Measurements from ENCODE around the gene RPL4. TPM values are rescaled to one million over a fixed set of nuclear protein-coding genes. Genes with fewer than 3 reads are reported as not detected.
A peak's percentile ranks its signal among the peaks of the same experiment; 100 is the strongest.

The RPL4 gene
- total and polyA plus RNA-seq, 4 donors, result 323 to 1,638 (median 1,440) TPM

DNA sequence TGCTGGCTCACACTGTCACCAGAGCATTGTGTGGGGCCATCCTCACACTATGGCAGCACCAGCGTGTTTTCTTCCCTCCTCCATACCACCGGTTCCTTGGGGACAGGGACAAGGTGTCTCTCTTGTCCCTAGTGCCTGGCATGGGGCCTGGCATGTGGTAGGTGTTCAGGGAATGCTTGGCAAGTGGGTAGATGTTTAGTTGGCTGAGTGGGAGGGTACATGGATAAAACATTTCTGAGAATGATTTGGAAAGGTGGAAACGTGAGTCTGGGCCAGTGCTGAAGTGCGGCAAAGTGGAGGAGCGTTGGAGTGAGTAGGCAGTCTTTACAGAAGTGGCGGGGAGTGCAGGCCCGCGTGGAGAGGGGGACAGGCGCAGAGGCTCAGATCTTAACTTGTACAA is 22.1 kb downstream of the RPL4 start:
- H3K27ac ChIP-seq (ENCODE audit: low read depth in 1 of 2, low read length in 2 of 2), result peak overlapping the region; percentile 65 to 75
- H3K9ac ChIP-seq (ENCODE audit: low read depth in 1 of 2, low read length in 2 of 2), result no peak overlapping the region
- 52% methylated on average over 9 of the region's 9 CpGs for WGBS
- H3K9me3 ChIP-seq (ENCODE audit: control insufficient read depth in 4 of 4, low read length in 3 of 4), result no peaks in the 10 kb centered on the region
- DNase-seq (ENCODE audit: low spot score), result no peak
- H3K27me3 ChIP-seq (ENCODE audit: control insufficient read depth in 4 of 4, insufficient read depth in 4 of 4, low read length in 3 of 4), result no peaks in the 10 kb centered on the region
- no peak overlapping the region for H3K4me3 ChIP-seq (ENCODE audit: low read depth in 1 of 3, low read length in 3 of 3)
- peaks cover 0 to 4% (median 2%) of the 10 kb centered on the region in 4 donors for H3K36me3 ChIP-seq (ENCODE audit: control insufficient read depth in 4 of 4, insufficient read depth in 3 of 4, low read depth in 1 of 4, low read length in 3 of 4)
- H3K4me1 ChIP-seq (ENCODE audit: control insufficient read depth in 4 of 4, insufficient read depth in 4 of 4, low read length in 3 of 4), result peaks cover 7 to 59% (median 50%) of the 10 kb centered on the region in 4 donors
- TF ChIP-seq YY1 (IDR thresholded peaks at IDR 0.05) (no peak), TAF1 (conservative IDR thresholded peaks at IDR 0.05) (no peak), RAD21 (IDR thresholded peaks at IDR 0.05) (no peak), GABPA (IDR thresholded peaks at IDR 0.05 in 1 of 2, conservative IDR thresholded peaks at IDR 0.05 in 1 of 2) (no peak)

DNA sequence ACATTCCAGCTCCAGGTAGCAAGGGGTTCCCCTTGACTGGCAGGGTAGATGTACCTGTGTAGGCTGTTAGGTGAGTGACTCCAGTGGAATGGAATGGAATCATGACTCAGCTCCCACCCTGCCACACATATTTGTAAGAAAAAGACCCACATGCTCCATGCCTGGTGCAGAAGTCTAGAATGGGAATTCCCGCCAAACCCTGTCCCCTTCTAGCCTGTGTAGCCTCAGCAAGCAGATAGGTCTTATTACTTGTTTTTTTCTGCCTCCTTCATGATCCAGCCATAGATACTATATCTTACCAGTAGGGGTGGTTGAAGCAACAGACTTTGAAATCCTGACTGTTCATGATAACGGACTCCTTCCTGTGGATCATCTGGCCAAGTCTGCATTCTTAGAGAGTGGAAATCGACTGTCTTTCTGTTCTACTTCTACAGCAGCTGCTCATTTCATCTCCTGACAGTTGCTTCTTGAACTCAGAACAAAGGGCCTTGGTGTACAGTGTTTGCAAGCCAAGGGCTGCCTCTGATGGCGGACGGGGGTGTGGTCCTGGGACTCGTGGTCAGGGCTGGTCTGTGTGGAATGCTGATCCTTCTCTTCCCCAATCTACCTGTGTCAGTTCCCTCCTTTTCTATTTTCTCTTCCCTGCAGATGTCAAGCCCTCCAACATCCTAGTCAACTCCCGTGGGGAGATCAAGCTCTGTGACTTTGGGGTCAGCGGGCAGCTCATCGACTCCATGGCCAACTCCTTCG is 23.4 kb downstream of the RPL4 start:
- peak overlapping the region in 1 of 2 donors; percentile 8 for H3K27ac ChIP-seq (ENCODE audit: low read depth in 1 of 2, low read length in 2 of 2)
- H3K4me3 ChIP-seq (ENCODE audit: low read depth in 1 of 3, low read length in 3 of 3), result no peak overlapping the region
- peaks cover 6 to 47% (median 42%) of the 10 kb centered on the region in 4 donors for H3K4me1 ChIP-seq (ENCODE audit: control insufficient read depth in 4 of 4, insufficient read depth in 4 of 4, low read length in 3 of 4)
- H3K9me3 ChIP-seq (ENCODE audit: control insufficient read depth in 4 of 4, low read length in 3 of 4), result no peaks in the 10 kb centered on the region
- peaks cover 0 to 4% (median 2%) of the 10 kb centered on the region in 4 donors for H3K36me3 ChIP-seq (ENCODE audit: control insufficient read depth in 4 of 4, insufficient read depth in 3 of 4, low read depth in 1 of 4, low read length in 3 of 4)
- WGBS, result 94% methylated on average over 10 of the region's 10 CpGs
- TF ChIP-seq, protein P1, sequence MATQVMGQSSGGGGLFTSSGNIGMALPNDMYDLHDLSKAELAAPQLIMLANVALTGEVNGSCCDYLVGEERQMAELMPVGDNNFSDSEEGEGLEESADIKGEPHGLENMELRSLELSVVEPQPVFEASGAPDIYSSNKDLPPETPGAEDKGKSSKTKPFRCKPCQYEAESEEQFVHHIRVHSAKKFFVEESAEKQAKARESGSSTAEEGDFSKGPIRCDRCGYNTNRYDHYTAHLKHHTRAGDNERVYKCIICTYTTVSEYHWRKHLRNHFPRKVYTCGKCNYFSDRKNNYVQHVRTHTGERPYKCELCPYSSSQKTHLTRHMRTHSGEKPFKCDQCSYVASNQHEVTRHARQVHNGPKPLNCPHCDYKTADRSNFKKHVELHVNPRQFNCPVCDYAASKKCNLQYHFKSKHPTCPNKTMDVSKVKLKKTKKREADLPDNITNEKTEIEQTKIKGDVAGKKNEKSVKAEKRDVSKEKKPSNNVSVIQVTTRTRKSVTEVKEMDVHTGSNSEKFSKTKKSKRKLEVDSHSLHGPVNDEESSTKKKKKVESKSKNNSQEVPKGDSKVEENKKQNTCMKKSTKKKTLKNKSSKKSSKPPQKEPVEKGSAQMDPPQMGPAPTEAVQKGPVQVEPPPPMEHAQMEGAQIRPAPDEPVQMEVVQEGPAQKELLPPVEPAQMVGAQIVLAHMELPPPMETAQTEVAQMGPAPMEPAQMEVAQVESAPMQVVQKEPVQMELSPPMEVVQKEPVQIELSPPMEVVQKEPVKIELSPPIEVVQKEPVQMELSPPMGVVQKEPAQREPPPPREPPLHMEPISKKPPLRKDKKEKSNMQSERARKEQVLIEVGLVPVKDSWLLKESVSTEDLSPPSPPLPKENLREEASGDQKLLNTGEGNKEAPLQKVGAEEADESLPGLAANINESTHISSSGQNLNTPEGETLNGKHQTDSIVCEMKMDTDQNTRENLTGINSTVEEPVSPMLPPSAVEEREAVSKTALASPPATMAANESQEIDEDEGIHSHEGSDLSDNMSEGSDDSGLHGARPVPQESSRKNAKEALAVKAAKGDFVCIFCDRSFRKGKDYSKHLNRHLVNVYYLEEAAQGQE (IDR thresholded peaks at IDR 0.05), result no peak
- TF ChIP-seq HNF4G (IDR thresholded peaks at IDR 0.05) (no peak), YY1 (IDR thresholded peaks at IDR 0.05) (no peak), EGR1 (IDR thresholded peaks at IDR 0.05; ENCODE audit: low read depth in 2 of 2) (no peak), SP1 (IDR thresholded peaks at IDR 0.05) (no peak), TAF1 (conservative IDR thresholded peaks at IDR 0.05) (no peak), HNF4A (conservative IDR thresholded peaks at IDR 0.05) (no peak), NR2F2 (IDR thresholded peaks at IDR 0.05) (no peak), FOXA1 (IDR thresholded peaks at IDR 0.05) (no peak), JUND (IDR thresholded peaks at IDR 0.05) (no peak)
- TF ChIP-seq, protein P2, sequence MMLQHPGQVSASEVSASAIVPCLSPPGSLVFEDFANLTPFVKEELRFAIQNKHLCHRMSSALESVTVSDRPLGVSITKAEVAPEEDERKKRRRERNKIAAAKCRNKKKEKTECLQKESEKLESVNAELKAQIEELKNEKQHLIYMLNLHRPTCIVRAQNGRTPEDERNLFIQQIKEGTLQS (IDR thresholded peaks at IDR 0.05), result no peak
- TF ChIP-seq, protein P3, sequence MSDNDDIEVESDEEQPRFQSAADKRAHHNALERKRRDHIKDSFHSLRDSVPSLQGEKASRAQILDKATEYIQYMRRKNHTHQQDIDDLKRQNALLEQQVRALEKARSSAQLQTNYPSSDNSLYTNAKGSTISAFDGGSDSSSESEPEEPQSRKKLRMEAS (IDR thresholded peaks at IDR 0.05), result no peak
- TF ChIP-seq, protein P4, sequence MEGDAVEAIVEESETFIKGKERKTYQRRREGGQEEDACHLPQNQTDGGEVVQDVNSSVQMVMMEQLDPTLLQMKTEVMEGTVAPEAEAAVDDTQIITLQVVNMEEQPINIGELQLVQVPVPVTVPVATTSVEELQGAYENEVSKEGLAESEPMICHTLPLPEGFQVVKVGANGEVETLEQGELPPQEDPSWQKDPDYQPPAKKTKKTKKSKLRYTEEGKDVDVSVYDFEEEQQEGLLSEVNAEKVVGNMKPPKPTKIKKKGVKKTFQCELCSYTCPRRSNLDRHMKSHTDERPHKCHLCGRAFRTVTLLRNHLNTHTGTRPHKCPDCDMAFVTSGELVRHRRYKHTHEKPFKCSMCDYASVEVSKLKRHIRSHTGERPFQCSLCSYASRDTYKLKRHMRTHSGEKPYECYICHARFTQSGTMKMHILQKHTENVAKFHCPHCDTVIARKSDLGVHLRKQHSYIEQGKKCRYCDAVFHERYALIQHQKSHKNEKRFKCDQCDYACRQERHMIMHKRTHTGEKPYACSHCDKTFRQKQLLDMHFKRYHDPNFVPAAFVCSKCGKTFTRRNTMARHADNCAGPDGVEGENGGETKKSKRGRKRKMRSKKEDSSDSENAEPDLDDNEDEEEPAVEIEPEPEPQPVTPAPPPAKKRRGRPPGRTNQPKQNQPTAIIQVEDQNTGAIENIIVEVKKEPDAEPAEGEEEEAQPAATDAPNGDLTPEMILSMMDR (IDR thresholded peaks at IDR 0.05; ENCODE audit: low read depth, low read length, missing input control), result no peak
- H3K9ac ChIP-seq (ENCODE audit: low read depth in 1 of 2, low read length in 2 of 2), result no peak overlapping the region
- no peak for DNase-seq (ENCODE audit: low spot score)
- no peaks in the 10 kb centered on the region for H3K27me3 ChIP-seq (ENCODE audit: control insufficient read depth in 4 of 4, insufficient read depth in 4 of 4, low read length in 3 of 4)

Measured in liver (tissue), 9 donors.